ENCODE data around the gene ARIH2. TPM values are rescaled to one million over a fixed set of nuclear protein-coding genes. Genes with fewer than 3 reads are reported as not detected.
"Not testable (repeated sequence)": the region's sequence is repeated elsewhere in the genome, so short reads cannot be mapped to it uniquely, and the experiment has no call there.

Gene ARIH2
- total RNA-seq, 4 donors from 2014 or later: 57.9 to 148 (median 61.8) TPM

- H3K4me1 ChIP-seq: peaks cover 23% of the 10 kb centered on the region
- H3K27ac ChIP-seq: peak overlapping the region; percentile 75
- TF ChIP-seq POLR2AphosphoS5 (IDR thresholded peaks at IDR 0.05) (no peak), POLR2A (IDR thresholded peaks at IDR 0.05) (no peak), EP300 (IDR thresholded peaks at IDR 0.05) (no peak)
- TF ChIP-seq, protein P1, sequence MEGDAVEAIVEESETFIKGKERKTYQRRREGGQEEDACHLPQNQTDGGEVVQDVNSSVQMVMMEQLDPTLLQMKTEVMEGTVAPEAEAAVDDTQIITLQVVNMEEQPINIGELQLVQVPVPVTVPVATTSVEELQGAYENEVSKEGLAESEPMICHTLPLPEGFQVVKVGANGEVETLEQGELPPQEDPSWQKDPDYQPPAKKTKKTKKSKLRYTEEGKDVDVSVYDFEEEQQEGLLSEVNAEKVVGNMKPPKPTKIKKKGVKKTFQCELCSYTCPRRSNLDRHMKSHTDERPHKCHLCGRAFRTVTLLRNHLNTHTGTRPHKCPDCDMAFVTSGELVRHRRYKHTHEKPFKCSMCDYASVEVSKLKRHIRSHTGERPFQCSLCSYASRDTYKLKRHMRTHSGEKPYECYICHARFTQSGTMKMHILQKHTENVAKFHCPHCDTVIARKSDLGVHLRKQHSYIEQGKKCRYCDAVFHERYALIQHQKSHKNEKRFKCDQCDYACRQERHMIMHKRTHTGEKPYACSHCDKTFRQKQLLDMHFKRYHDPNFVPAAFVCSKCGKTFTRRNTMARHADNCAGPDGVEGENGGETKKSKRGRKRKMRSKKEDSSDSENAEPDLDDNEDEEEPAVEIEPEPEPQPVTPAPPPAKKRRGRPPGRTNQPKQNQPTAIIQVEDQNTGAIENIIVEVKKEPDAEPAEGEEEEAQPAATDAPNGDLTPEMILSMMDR (IDR thresholded peaks at IDR 0.05): no peak
- H3K4me3 ChIP-seq: peak overlapping the region; percentile 87
- DNase-seq (ENCODE audit: low spot score in 2 of 2): peak in 1 of 2 donors; percentile 64
- H3K36me3 ChIP-seq: no peaks in the 10 kb centered on the region
- 40% methylated on average over 17 of the region's 17 CpGs for WGBS
- no peaks in the 10 kb centered on the region for H3K27me3 ChIP-seq
- H3K9me3 ChIP-seq: no peaks in the 10 kb centered on the region
Observed at GRCh38 chr3:48897460-48898376, 20.9 kb upstream of the ARIH2 start.

DNA sequence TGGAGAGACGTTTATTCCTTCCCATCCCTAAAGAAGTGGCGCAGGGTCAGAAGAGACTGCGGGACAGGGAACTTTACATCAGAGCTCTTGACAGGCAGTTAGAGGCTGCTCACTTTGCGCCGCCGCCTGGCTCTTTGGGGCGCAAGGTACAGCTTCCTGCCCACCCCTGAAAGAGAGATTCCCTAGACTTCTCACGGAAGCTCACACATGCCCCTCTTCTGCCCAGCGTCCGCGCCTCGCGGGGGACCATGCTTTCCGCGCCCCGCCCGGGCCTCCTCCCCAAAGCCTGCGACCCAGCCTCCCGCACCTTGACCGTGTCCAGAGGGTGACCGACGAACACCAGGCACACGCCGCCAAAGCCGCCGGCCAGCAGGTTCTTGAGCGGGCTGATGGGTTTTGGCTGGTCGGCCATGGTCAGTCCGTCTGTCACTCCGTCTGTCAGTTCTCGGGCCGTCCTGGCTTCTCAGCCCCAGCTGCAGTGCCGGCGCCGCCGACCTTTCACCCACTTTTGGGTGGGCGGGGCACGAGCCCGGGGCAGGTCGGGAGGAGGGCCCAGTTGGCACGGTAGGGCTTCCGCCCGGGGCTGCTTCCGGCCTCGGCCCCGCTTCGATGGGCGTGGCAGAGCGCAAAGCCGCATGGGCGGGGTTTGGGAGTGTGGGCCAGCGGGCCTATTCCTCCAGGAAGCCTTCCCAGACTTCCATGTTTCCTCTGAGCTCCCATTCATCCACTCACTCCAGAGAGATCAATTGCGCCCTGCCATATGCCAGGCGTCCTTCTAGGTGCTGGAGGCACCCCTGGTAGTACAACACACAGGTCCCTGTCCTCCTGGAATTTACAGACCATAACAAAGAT, 20.0 kb upstream of the ARIH2 start, which contains the start of gene SLC25A20:
TSS of gene SLC25A20 (minus strand) at position 500 of the 852 bp plus-strand sequence. CDS start at position 412, 88 bp downstream.
- Histone ChIP-seq H3K27me3 (no peaks in the 10 kb centered on the region), H3K4me3 (peak within 1 kb of the TSS; percentile 87), H3K36me3 (no peaks in the 10 kb centered on the region), H3K4me1 (peaks cover 23% of the 10 kb centered on the region), H3K9me3 (no peaks in the 10 kb centered on the region), H3K27ac (peak within 1 kb of the TSS; percentile 75)
- TF ChIP-seq, protein P1 (IDR thresholded peaks at IDR 0.05): no peak
- TF ChIP-seq POLR2A (IDR thresholded peaks at IDR 0.05): no peak
- no peak for TF ChIP-seq EP300 (IDR thresholded peaks at IDR 0.05)
- no peak for TF ChIP-seq POLR2AphosphoS5 (IDR thresholded peaks at IDR 0.05)
- 22% methylated on average over 5 of the region's 54 CpGs for WGBS
- peak; percentile 93 to 94 for DNase-seq (ENCODE audit: low spot score in 2 of 2)

DNA sequence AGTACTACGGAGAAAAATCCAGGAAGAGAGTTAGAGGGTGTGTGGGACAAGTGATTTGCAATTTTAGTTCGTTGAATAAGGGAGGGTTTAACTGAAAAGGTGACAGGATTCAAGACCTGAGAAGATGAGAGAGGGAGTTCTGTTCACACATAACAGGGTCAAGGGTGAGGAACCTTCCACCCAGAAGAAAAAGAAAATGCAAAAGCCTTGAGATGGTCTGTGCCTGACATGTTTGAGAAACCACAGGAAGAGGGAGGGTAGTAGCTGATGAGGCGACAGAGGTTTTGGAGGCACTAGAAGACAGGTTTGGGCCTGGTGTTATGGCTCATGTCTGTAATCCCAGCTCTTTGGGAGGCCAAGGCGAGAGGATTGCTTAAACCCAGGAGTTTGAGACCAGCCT, 19.4 kb upstream of the ARIH2 start:
- 66% methylated on average over 4 of the region's 4 CpGs for WGBS
- H3K4me3 ChIP-seq: peak overlapping the region; percentile 87
- no peak for DNase-seq (ENCODE audit: low spot score in 2 of 2)
- peaks cover 23% of the 10 kb centered on the region for H3K4me1 ChIP-seq
- H3K36me3 ChIP-seq: no peaks in the 10 kb centered on the region
- TF ChIP-seq EP300 (IDR thresholded peaks at IDR 0.05): no peak
- TF ChIP-seq, protein P1 (IDR thresholded peaks at IDR 0.05): no peak
- TF ChIP-seq POLR2AphosphoS5 (IDR thresholded peaks at IDR 0.05): no peak
- no peak for TF ChIP-seq POLR2A (IDR thresholded peaks at IDR 0.05)
- H3K27ac ChIP-seq: peak overlapping the region; percentile 75
- H3K27me3 ChIP-seq: no peaks in the 10 kb centered on the region
- no peaks in the 10 kb centered on the region for H3K9me3 ChIP-seq

DNA sequence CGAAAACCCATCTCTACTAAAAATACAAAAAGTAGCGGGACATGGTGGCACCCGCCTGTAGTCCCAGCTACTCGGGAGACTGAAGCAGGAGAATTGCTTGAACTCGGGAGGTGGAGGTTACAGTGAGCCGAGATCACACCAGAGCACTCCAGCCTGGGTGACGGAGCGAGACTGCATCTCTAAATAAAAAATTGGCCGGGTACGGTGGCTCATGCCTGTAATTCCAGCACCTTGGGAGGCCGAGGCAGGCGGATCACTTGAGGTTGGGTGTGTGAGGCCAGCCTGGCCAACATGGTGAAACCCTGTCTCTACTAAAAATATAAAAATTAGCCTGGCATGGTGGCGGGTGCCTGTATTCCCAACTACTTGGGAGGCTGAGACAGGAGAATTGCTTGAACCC, 11.6 kb upstream of the ARIH2 start:
- H3K9me3 ChIP-seq; H3K4me1 ChIP-seq; H3K36me3 ChIP-seq; H3K27me3 ChIP-seq; H3K27ac ChIP-seq; DNase-seq (ENCODE audit: low spot score in 2 of 2); H3K4me3 ChIP-seq: not testable (repeated sequence)
- 93% methylated on average over 13 of the region's 13 CpGs for WGBS

DNA sequence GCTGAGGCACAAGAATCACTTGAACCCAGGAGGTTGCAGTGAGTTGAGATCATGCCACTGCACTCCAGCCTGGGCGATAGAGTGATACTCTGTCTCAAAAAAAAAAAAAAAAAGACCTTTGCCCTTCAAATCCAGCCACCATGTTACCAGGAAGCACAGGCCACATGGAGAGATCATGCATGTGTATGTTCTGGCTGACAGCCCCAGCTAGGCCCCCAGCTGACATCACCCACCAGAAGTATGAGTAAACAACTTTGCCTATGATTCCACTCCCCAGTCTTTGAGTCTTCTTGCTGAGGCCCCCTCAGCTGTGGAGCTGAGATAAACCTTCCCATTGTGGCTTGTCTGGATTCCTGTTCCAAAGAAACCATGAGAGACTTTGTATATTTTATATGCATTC, 3.3 kb upstream of the ARIH2 start:
- H3K4me1 ChIP-seq: peaks cover 18% of the 10 kb centered on the region
- H3K4me3 ChIP-seq: no peak overlapping the region
- DNase-seq (ENCODE audit: low spot score in 2 of 2): peak in 1 of 2 donors; percentile 28
- TF ChIP-seq, protein P1 (IDR thresholded peaks at IDR 0.05): no peak
- TF ChIP-seq EP300 (IDR thresholded peaks at IDR 0.05) (no peak), POLR2A (IDR thresholded peaks at IDR 0.05) (no peak), POLR2AphosphoS5 (IDR thresholded peaks at IDR 0.05) (no peak)
- 80% methylated on average over 1 of the region's 1 CpG for WGBS
- no peak overlapping the region for H3K27ac ChIP-seq
- no peaks in the 10 kb centered on the region for H3K27me3 ChIP-seq
- H3K9me3 ChIP-seq: no peaks in the 10 kb centered on the region
- H3K36me3 ChIP-seq: no peaks in the 10 kb centered on the region
